ENCODE measurements around the gene PCDH15.

- TF ChIP-seq CTCF (conservative IDR thresholded peaks at IDR 0.05; ENCODE audit: low read length) (no peak), EZH2phosphoT487 (IDR thresholded peaks at IDR 0.05; ENCODE audit: borderline replicate concordance) (no peak)
These were observed 14.6 kb upstream of the PCDH15 start for GRCh38 chr10:54815583-54815982.

All from Loucy (cell line).